GM21367 (cell line): Measurements from ENCODE around the gene ASXL3.

Experiments used
- ATAC-seq: cut with Tn5 transposase; IDR thresholded peaks from one replicate; pipeline ENCODE4 v1.9.1; 2021; ENCODE audit not compliant: unreplicated experiment

ASXL3 gene

DNA sequence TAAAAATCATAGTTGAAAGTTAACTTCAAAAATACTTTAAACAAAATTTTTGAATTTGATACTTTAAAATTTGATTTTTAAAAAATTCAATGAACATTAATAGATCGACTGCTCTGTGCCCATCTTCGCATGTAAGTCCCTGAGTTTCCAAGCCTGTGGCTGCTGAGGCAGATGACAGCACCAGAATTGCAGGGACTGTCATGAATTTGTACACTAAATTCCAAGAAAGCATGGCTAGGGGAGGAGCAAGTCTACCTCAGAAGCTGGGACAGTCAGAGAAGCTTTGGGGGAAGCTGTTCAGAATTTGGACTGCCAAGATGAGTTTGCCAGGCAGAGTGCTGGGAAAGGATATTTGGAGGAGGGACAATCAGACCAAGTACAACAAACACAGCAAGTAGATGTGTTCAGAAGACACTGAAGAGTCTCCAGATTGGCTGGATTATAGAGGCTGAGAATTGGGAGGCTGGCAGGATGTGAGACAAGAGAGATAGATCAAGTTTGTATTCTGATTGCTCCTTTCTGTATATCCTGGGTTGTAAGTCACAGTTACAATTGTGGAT is 79.0 kb downstream of the ASXL3 start:
- ATAC-seq: no peak

DNA sequence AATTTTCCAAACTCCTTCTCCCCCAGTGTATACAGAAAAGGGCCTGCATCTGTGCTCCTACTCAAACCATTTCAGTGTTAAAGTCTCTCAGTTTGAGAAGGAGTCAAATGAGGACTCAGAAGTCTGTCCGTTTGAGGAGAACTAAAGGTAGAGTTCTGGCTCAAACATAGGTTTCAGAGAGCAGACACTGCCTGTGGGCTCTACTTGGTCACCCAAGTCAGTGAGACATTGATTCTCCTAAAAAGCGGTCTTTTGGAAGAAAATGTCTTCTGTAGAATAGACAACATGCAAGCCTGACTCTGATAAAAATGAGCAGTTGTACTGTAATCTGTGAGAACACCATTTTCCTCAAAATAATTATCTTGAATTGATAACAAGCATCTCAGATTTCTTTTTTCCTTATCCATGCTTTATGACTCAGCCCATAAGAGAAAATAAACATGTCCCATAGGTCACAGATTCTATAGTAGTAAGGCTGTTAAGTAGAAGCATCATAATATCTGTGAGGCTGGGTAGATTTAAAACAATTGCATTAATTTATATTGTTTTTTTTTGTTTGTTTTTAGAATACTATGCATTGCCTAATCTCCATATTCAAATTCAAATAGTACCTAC is 82.8 kb downstream of the ASXL3 start:
- no peak for ATAC-seq

DNA sequence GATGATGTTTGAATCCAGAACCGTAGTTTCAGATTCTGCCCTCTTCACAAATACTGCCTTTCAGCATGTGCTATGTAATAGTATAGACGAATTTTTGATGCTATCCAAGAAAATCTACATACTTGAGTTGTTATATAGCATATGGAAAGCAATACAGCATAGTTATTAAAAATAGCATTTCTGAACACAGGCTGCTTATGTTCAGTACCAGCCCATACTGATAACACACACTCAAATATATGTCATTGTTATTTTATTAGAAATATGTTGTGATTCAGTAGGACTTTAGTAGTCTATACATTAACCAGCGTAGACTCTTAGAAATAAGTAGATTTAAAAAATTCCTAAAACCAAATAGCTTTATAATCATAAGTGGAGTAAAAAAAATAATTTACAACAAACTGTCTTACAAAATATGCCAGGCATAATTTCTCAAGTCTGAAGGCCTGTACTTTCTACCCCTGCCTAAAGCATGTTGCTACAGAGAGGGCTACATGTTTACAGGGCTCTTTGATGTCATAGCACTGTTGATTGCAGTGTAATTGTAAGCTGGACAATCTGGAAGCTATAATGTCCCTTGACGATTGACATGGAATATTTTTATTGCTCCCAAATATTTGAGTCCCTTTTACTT is 86.3 kb downstream of the ASXL3 start:
- ATAC-seq: no peak

DNA sequence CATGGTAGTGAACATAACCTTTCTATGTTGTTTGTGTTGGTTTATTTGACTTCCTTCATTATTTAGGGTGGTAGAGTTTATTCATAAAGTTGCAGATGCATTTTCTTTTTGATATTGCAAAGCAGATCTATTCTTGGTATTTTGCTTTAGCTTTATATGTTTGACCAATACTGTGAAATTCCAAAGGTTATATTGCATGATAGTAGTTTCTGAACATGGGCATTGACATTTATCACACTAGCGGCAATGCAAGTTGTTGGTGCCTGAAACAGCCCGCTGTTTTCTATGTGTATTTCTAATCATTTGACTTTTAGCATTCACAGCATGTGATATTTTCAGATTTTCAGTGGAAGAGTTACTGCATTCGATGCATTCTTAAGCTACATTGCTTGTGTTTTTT is 87.2 kb downstream of the ASXL3 start:
- ATAC-seq: no peak

DNA sequence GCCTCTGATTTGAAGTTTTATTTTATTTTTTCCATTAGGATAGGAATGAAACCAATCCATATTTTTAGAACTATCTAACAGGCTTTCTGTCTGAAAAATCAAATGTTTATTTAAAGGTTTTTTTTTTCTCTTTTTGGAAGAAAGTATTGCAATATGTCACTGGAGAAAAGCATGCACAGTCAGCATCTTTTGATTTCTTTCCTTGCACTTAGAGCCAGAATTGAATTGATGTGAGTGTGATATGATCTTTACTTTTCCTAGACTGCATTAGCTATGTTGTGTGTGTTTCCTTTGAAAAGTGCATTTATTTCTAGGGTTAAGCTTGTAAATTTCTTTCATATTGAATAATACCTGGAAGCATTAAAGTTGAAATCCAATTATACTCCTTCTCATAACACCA is 87.6 kb downstream of the ASXL3 start:
- ATAC-seq: no peak

DNA sequence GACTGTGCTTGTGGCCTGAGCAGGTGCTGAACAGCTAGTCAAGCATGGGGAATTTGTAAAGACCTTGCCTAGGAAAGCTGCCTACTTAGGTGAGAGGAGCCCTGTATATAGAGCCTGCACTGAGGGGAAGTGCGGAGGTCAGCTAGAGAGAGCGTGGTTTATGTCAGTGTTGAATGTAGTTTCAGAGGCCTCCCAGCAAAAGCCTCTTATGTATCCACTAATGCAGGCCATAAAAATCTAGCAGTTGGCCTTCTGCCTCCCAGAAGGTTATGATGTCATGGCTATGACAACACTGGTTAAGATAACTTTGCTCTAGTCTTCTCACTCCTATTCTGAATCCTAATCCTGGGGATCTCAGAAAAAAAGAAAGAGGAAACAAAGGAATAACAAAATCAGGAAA is 88.9 kb downstream of the ASXL3 start:
- ATAC-seq: no peak

DNA sequence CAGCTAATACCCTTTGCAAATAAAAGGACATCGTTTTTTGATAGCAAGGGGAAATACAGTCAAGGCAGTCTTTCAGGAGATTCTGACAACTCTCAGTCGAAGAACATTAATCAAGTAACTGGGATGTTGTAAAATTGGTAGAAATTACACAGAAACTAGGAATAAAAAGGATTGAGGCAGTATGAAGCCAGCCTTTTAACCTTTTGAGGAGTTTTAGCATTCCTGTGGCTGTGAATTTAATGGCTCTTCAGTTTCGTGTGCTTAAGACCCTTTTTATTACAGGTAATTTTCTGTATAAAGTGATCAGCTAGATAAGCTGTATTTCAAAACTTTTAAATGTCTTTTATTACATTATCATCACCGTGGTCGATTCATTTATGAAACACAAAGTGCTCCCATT is 91.6 kb downstream of the ASXL3 start:
- no peak for ATAC-seq

DNA sequence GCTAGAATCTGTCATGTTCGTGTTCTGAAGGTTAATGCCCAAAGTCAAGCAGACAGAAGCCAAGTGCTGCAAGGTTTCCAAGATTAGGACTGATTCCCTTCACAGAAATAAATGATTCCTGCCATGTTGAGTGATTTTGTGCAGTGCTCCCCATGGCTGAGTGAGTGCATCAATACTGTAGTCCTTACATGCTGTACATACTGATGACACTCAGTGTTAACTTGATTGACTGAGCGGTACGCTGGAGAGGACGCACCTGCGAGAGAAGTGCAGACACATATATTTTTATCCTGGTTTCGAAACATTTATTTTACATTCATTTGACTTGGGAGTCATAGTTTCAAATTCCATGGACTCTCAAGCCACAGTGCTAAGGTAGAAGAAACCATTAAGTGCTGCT is 92.0 kb downstream of the ASXL3 start:
- ATAC-seq: no peak

DNA sequence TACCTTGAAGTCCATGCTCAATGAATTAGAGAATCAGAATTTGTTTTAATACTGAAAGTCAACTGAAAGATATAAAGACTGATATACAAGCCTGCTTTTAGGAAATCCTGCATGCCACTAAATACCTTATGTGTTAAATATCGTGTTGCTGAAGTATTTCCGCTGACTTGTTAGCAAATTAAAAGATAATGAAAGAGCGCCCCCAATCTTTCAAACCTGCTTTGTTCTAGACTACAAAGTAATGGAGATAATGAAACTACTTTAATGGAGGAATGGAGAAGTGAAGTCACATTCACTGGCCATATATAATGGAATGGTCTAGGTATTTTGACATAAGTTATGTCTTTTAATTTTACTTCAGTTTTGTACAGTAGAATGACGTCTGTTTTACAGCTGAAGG is 95.7 kb downstream of the ASXL3 start:
- no peak for ATAC-seq

DNA sequence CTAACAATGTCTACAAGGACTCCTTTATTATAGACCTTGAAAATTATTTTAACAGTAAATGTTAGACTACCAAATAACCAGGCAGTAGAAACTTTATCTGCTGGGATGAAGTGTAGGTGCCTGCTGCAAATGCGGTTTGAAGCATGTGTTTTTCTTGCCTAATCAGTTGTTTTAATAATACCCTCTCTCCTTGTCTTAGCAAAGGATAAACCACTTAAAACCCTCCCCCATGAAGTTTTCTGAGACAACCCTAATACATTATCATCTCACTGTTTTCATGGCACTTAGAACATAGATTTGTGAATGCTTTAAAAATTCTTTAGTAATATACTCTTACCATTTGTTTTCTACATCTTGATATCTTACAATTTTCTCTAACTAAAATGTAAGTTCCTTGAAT is 98.6 kb downstream of the ASXL3 start:
- no peak for ATAC-seq

DNA sequence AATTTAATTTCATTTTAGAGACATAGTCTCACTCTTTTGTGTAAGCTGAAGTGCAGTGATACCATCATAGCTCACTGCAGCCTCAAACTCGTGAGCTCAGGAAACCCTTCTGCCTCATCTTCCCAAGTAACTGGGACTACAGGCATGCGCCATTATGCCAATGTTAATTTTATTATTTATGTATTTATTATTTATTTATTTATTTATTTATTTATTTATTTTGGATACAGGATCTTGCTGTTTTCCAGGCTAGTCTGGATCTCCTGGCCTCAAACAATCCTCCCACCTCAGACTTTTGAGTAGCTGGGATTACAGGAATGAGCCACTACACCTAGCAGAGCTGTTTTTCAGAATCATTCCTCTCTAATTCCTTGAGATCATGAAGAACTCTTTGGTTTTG is 99.9 kb downstream of the ASXL3 start:
- no peak for ATAC-seq

DNA sequence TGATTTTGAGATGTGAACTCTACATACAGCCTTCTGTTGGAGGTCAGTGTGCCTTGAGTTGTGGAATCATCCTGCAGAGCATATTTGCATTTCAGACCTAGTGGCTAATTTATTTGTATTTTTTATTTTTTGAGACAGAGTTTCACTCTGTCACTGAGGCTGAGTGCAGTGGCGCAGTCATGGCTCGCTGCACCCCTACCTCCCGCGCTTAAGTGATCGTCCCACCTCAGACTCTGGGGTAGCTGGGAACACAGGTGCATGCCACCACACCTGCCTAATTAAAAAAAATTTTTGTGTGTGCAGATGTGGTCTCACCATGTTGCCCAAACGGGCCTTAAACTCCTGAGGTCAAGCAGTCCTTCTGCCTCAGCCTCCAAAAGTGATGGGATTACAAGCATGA is 104.4 kb downstream of the ASXL3 start:
- ATAC-seq: no peak

DNA sequence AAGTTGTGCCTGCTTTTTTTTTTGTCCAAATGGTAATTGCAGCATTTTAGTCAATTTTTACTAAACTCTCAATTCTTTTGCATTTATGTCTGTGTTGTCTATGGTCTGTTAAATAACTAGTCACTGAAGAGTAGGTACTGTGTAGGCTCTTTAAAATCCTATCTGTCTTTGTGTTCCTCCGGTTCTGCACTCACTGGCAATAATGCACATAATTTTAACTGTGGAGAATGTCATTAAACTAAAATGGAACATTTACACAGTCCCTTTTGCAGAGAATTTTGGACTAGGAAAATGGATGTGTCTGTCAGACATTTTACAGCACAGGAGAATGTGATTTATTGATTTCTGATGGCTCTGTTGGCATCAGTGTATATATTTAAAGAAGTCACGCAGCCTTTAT is 116.6 kb downstream of the ASXL3 start:
- no peak for ATAC-seq

DNA sequence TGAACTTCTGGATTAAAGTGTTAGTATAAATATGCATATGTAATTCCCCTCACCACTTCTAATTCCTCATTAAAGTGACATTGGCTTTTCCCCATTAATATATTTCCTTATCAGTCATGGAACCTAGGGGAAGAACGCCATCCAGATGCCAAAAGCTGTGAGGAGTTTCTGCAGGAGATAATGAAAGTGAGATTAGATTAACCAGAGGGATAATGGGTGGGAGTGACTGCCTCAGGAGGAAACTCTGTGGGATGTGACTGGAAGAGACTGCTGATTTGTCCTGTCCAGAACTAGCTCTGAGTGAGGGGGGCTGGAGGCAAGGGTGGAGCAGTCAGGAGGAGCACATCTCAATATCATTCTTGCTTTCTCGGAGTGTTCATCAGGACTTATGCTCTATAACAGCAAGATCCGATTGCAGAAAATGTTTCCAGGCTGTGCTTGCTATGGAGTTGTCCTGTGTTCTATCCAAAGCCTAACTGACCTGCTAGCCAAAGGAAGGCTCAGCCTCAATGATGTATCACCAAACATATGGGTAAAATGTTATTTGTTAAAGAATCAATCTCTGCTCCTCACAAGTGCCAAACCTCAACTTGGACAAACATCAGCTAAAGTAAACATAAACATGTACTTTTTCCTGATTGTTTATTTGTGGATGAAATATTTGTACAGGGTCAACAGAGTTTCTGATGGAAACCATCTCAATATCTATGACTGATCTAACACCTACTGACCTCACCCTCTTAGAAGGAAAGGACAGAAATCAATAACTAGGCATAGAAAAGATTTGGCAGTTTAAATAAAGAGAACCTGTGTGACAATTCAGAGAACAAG is 118.5 kb downstream of the ASXL3 start:
- ATAC-seq: no peak

DNA sequence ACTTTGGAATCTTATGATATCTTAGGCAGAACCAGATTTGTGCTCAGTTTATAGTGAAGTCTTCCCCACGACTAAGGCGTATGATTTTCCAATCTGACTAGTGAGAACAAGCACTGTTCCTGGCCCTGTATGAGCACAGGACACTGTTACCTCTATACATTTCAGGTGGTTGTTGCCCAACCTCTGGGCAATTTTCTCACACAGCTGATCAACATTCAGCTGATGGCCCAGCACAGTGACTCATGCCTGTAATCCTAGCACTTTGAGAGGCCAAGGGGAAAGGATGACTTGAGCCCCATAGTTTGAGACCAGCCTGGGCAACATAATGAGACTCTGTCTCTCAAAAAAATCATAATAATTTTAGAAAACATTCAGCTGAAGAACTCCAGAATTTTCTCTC is 119.5 kb downstream of the ASXL3 start:
- no peak for ATAC-seq

DNA sequence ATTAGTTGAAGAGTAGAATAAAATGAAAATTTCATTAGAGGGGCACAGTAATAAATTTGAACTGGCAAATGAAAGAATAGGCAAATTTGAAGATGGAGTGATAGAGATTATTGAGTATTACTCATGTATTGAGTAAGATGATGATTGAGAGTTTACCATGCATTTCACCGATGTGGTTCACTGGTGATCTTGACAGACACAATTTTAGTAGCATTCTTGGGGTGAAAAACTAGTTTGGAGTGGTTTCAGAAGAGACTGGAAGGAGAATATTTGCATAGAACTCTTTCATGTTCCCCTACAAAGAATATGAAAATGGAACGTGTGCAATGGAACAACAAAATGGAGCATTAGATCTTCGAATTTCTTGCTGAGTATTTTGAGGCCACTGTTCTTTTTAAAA is 121.4 kb downstream of the ASXL3 start:
- no peak for ATAC-seq

DNA sequence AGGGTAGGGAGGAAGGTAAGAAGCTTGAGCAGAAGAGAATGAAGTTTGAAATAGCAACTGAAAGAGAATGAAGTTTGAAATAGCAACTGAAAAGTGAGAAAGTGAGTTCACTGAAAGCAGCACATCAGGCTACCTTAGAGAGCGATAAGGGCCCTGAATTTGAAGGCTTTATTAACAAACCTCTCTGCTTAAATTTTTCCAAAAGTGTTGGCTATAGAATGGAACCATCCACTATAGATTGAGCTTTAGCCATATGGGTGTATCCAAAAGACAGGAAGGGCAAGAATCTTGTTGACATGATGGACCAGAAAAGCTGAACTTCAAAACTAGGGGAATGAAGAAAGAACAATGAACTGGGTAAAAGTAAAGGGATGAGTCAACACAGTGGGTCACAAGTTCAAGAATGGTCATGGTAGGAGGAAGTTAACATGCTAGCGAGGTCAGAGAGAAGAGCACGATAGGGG is 122.5 kb downstream of the ASXL3 start:
- ATAC-seq: no peak

DNA sequence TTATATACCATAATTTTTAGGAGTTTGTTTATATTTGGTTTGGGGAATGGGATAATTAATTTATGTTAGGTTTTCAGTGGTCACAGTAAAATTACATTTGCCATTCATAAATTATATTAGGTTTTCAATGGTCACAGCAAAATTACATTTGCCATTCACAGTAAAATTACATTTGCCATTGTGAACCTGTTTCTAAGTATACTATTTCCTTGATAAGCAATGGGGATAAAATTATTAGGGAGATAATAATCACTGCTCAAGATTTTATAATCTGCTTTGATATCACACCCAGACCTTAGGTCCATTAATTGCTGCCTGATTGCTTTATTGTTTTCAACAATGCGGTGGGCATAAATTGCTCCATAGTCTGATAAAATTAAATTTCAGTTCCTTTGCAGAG is 124.6 kb downstream of the ASXL3 start:
- ATAC-seq: no peak

DNA sequence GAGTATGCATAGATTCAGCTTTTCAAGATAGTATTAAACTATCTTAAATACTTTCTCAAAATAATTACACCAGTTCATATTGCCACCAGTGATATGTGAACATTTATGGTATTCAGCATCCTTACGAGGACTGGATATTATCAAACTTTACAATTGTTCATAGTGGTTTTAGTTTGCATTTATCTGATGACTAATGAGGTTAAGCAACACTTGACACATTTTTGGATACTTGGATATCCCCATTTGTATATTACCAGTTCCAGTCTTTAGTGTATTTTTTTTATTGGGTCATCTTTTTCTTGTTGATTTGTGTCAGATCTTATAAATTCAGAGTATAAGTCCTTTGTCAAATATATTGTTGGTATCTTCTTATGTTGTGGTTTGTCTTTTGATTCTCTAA is 128.4 kb downstream of the ASXL3 start:
- ATAC-seq: no peak

DNA sequence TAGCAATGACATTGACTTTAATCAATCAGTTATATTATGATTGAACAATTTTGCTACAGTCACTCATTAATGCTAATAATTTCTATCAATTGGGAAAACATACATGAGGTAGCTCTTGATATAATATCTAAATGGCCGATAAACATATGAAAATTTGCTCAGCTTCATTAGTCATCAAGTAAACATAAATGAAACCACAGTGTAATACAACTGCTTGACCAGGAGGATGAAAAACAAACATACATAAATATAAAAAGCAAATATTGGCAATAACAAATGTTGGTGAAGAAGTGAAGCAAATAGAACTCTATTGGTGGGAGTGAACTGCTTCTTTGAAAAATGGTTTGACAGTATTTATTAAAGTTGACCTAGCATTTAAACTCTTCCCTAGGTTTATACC is 130.9 kb downstream of the ASXL3 start:
- ATAC-seq: no peak

DNA sequence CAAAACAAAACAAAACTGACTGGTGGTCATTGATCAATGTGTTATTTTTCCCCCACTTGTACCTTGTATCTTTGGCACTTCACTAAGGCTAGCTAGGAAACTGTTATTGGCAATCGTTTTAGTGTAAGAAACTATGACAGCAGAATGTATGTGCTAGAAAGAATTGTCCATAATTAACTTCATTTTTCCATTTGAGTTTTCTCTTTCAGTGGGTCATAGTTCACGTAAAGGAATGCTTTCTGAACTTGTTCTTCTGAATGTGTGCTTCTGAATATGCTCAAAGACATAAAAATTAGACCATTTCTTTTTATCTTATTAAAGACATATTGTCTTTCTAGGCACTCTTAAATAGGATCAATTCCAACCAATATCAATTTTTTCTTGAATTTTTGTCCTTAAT is 132.2 kb downstream of the ASXL3 start:
- no peak for ATAC-seq

DNA sequence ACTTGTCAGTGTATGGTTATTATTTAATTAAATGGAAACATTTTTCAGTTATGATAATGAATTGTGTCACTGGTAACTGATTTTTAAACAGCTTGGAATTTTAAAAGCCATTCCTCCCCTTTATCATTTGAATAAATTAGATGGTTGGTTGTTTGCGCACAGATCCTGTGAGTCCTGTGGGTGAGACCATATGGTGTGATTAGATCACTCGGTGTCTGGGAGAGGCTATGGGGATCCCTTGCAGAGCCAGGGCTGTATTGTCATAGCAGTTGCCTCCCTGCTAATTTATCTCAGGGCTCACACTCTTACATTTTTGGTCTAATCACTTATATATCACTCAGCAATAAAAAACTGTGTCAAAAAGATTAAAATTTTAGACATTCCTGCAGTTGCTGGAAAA is 133.5 kb downstream of the ASXL3 start:
- no peak for ATAC-seq
